Mesodermal cell (in vitro differentiated cells): ENCODE results near the gene CCNG2. TPM values are rescaled to one million over a fixed set of nuclear protein-coding genes. Genes with fewer than 3 reads are reported as not detected.

Source experiments
- H3K27ac ChIP-seq: 2 replicates; pipeline ENCODE4 v1.7.0; 2013; ENCODE audit warnings: mild to moderate bottlenecking, low read depth, low read length, moderate library complexity; ENCODE audit not compliant: severe bottlenecking
- H3K36me3 ChIP-seq: 2 replicates; pipeline ENCODE4 v1.7.1; 2013; ENCODE audit warnings: mild to moderate bottlenecking, low read length, moderate library complexity; ENCODE audit not compliant: control insufficient read depth, insufficient read depth
- H3K4me1 ChIP-seq: one replicate; pipeline ENCODE4 v1.7.1; 2013; ENCODE audit warnings: mild to moderate bottlenecking, low read length; ENCODE audit not compliant: insufficient read depth, control insufficient read depth, poor library complexity, severe bottlenecking
- H3K4me3 ChIP-seq: 2 replicates; pipeline ENCODE4 v1.7.0; 2013; ENCODE audit warnings: low read length, control low read depth, mild to moderate bottlenecking; ENCODE audit not compliant: insufficient read depth, poor library complexity, severe bottlenecking; ENCODE audit errors: extremely low read depth
- H3K9me3 ChIP-seq: 2 replicates; pipeline ENCODE4 v1.7.1; 2013; ENCODE audit warnings: mild to moderate bottlenecking, low read length, moderate library complexity; ENCODE audit not compliant: control insufficient read depth
- WGBS, 2 experiments: methylation state at CpG; one replicate each; pipeline ENCODE4 v1.1.5; 2013; ENCODE audit warnings: missing lambda C conversion rate in 2 of 2; ENCODE audit not compliant: insufficient coverage in 2 of 2; 5-methylcytosine and 5-hydroxymethylcytosine counted together
- polyA plus RNA-seq, 2 experiments: library from polyadenylated mRNA; stranded (reverse); fragments of 50-300 nt; gene quantifications; one replicate each; pipeline ENCODE4 v1.2.3, GENCODE V29; 2013

Gene CCNG2, protein sequence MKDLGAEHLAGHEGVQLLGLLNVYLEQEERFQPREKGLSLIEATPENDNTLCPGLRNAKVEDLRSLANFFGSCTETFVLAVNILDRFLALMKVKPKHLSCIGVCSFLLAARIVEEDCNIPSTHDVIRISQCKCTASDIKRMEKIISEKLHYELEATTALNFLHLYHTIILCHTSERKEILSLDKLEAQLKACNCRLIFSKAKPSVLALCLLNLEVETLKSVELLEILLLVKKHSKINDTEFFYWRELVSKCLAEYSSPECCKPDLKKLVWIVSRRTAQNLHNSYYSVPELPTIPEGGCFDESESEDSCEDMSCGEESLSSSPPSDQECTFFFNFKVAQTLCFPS
- 59.5 TPM for polyA plus RNA-seq (2013, experiment 1 of 2)
- 56.4 TPM for polyA plus RNA-seq (2013, experiment 2 of 2)

DNA sequence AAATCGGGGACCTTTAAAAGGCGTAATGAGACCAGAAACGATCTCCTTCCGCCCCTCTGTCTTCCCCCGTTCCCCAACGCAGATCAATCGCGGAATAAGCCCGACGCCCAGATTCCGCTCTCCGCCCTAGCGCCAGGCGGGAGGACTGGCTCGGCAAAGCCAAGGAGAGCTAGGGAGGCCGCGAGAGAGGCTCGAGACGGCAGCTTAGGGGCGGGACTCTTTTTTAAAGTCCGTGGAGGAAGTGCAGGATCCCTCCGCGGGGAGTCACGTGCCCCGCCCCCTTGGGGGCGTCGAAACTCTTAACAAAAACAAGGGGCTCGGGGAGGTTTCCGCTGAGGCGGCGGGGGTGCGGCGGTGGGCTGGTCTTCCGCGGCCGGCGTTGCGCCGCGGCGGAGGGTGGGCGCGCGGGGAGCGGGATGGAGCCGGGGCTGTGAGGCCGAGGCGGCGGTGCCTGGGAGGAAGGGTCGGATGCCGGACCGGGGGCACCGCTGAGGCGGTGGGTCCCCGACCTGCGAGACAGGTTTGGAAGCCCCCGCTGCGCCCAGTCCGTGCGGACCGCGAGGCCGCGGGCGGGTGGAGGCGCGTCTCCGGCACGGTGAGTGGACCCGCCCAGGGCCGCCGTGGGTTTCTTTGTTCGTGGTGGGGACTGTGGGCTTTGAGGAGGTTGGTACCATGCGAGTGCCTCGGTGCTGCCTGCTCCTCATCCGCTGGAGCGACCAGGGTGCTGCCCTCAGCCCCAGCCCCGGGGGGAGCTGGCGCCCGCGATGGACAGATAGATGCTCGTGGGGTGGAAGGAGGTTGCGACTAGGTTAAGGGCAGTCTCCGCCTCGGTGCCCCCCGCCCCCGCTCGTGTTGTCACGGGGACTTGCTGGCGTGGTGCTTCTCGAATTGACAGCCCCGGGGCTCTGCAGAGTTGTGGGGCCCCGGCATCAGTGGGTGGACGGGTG lies at the start of gene CCNG2:
CCNG2 (plus strand) TSS at position 296 of the 947 bp plus-strand sequence. CDS start 1,326 bp downstream, outside the sequence.
- H3K4me3 ChIP-seq: peak within 1 kb of the TSS; percentile 95
- 0 to 1% methylated on average over 73 to 76 of the region's 94 CpGs for WGBS, 2 experiments
- H3K36me3 ChIP-seq: peaks cover 38% of the 10 kb centered on the region
- H3K9me3 ChIP-seq: no peaks in the 10 kb centered on the region
- peak within 1 kb of the TSS; percentile 99 for H3K27ac ChIP-seq
- peaks cover 14% of the 10 kb centered on the region for H3K4me1 ChIP-seq

DNA sequence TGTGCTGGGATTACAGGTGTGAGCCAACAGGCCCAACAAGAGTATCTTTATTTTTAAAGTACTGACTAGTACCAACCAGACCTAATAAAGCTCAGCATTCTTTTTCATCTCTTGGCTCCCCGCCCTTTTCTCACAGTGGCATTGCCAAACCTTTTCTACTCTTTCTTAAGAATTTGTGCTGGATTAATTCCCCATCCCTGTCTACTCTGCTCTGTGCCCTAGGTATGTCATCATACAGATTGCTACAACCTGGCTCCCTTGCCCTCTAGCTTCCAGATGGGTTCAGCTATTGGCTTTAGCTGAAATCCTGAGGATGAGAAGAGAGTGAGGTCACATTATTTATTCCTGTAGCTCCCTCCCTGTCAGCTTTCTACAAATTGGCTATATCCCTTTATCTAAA lies 46.3 kb upstream of the CCNG2 start:
- Histone ChIP-seq H3K36me3 (no peaks in the 10 kb centered on the region), H3K4me1 (no peaks in the 10 kb centered on the region), H3K27ac (no peak overlapping the region), H3K9me3 (no peaks in the 10 kb centered on the region), H3K4me3 (no peak overlapping the region)
- WGBS, 2 experiments: 85 to 100% methylated on average over 1 of the region's 1 CpG

DNA sequence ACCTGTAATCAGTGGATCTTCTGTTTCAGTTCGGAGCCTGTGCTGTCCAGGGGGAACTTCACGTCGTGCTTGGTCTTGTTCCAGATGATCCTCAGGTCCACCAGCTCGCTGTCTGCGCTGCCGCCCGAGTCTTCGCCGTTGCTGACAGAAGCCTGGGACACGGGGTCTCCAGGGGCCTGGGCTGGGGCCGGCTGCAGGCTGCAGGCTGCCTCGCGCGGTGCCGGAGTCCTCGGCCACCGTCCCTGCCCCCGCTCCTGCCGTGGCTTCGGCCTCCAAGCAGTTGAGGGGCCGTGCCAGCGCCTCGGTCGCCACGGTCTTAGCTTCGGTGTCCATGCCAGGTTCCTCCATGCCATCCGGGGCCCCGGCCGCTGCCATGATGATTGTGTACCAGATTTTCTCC lies 43.9 kb upstream of the CCNG2 start:
- H3K4me1 ChIP-seq: no peaks in the 10 kb centered on the region
- no peak overlapping the region for H3K27ac ChIP-seq
- H3K36me3 ChIP-seq: no peaks in the 10 kb centered on the region
- WGBS, 2 experiments: 94 to 96% methylated on average over 19 to 25 of the region's 29 CpGs
- no peak overlapping the region for H3K4me3 ChIP-seq
- no peaks in the 10 kb centered on the region for H3K9me3 ChIP-seq

DNA sequence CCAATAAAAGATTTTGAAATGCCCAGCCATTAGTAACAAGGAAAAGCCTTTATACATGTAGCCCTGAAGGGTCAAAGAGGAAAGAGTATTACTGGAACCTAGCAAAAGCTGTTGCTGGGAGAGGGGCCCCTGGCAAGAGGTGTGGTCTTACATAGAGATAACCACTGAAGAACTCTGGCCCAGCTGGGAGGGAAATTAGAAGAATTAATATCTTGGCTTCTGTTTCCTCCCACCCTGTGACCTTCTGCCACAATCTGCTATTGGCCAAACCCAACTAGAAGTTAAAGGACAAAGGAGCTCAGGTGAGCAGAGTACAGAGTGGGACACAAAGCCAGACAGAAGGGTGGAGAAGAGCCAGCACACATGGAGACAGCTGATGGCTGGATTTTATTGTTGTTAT lies 39.3 kb upstream of the CCNG2 start:
- Histone ChIP-seq H3K4me3 (no peak overlapping the region), H3K27ac (no peak overlapping the region), H3K36me3 (no peaks in the 10 kb centered on the region), H3K4me1 (no peaks in the 10 kb centered on the region), H3K9me3 (no peaks in the 10 kb centered on the region)

DNA sequence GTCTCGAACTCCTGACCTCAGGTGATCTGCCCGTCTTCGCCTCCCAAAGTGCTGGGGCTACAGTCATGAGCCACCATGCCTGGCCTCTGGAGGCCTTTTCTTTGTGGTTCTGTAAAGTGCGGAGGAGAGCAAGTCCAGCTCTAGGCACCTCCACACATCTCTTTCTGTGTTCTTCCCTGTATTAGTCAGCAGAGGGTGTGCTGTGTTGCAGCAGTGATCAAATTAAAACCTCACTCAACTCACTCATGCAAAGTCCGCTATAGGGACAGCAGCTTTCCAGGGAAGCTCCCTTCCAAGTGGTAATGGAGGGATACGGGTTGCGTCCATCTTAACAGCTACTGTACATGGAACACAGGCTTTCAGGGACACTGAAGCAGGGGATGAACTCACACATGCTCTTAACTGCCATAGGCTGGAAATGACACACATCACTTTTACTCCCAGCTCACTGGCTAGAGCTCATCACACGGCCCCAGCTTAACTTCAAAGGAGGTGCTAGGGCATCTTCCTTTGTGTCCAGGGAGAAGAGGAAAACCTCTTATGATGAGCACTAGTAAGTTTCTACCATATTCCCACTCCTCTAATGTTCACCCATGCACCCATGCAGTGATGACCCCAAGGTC lies 36.0 kb upstream of the CCNG2 start:
- H3K36me3 ChIP-seq: no peaks in the 10 kb centered on the region
- no peak overlapping the region for H3K27ac ChIP-seq
- H3K4me3 ChIP-seq: no peak overlapping the region
- no peaks in the 10 kb centered on the region for H3K9me3 ChIP-seq
- 98 to 100% methylated on average over 6 of the region's 8 CpGs for WGBS, 2 experiments
- H3K4me1 ChIP-seq: no peaks in the 10 kb centered on the region

DNA sequence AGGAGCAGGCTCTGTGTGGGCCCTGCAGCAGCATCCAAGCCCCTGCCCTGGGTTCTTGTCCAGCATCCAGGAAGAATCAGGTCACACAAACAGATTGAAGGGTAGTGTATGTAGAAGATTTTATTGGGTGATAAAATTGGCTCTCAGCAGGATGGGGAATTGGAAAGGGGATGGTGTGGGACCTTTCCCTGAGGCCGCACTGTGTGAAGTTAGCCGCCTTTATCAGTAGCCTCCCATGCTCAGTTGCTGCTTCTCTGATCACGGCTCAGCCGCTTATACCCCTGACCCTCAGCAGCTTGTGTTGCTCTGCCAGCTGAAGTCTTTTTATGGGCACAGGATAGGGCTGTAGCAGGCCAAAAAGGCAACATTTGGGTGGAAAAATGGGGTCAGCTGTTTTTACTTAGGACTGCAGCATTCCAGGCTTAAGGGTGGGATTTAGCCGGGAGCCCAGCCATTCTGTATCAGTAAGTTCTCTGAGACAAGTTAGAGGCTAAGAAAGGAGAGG lies 35.2 kb upstream of the CCNG2 start:
- Histone ChIP-seq H3K4me3 (no peak overlapping the region), H3K9me3 (no peaks in the 10 kb centered on the region), H3K27ac (no peak overlapping the region), H3K36me3 (no peaks in the 10 kb centered on the region), H3K4me1 (no peaks in the 10 kb centered on the region)
- 90 to 100% methylated on average over 3 to 5 of the region's 5 CpGs for whole genome bisulfite sequencing, 2 experiments

DNA sequence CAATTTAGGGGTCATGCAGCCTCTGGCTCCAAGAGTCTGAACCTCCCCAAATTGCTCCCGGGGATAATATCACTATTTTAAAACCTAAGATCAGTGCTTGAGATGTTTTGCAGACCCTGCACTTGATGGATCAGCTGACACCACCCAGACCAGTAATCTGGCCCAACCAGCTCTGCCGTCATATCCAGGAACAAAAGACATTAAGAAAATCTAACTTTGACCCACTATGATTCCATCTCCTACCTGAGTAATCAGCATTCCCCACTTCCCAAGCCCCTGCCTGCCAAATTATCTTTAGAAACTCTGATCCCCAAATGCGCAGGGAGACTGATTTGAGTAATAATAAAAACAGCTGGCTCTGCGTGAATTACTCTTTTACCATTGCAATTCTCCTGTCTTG lies 34.4 kb upstream of the CCNG2 start:
- Histone ChIP-seq H3K4me3 (no peak overlapping the region), H3K27ac (no peak overlapping the region), H3K36me3 (no peaks in the 10 kb centered on the region), H3K4me1 (no peaks in the 10 kb centered on the region), H3K9me3 (no peaks in the 10 kb centered on the region)
- WGBS, 2 experiments: 79 to 86% methylated on average over 2 of the region's 4 CpGs

DNA sequence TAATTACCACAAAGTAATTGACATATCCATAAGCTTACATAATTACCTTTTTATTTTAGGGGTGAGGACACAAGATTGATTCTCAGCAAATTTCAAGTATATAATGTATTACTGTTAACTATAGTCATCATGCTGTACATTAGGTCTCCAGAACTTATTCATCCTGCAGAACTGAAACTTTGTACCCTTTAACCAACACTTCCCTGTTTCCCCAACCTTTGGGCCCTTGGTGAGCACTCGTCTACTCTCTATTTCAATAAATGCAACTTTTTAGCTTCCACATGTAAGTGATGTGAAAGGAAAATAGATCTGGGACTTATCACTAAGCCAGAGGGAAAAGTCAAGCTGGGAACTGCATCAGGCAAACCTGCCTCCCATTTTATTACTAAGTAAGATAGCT lies 33.6 kb upstream of the CCNG2 start:
- H3K4me1 ChIP-seq: no peaks in the 10 kb centered on the region
- H3K36me3 ChIP-seq: no peaks in the 10 kb centered on the region
- no CpG with 5 or more reads among the region's 1 CpG for WGBS, 2 experiments
- no peak overlapping the region for H3K4me3 ChIP-seq
- no peak overlapping the region for H3K27ac ChIP-seq
- H3K9me3 ChIP-seq: no peaks in the 10 kb centered on the region

DNA sequence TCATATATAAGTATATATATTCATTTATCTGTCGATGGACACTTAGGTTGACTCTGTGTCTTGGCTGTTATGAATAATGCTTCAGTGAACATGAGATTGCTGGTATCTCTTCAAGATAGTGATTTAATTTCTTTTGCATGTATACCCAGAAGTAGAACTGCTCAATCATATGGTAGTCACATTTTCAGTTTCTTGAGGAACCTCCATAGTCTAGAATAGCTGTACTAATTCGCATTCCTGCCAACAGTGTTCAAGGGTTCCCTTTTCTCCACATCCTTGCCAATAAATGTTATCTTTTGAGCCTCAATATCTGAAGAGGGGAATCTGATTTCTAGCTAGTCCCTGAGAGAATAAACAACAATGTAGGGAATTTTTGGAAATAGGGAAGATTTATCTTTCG lies 32.4 kb upstream of the CCNG2 start:
- Histone ChIP-seq H3K36me3 (no peaks in the 10 kb centered on the region), H3K27ac (no peak overlapping the region), H3K4me3 (no peak overlapping the region), H3K4me1 (no peaks in the 10 kb centered on the region), H3K9me3 (no peaks in the 10 kb centered on the region)
- WGBS, 2 experiments: 17 to 100% methylated on average over 1 of the region's 3 CpGs

DNA sequence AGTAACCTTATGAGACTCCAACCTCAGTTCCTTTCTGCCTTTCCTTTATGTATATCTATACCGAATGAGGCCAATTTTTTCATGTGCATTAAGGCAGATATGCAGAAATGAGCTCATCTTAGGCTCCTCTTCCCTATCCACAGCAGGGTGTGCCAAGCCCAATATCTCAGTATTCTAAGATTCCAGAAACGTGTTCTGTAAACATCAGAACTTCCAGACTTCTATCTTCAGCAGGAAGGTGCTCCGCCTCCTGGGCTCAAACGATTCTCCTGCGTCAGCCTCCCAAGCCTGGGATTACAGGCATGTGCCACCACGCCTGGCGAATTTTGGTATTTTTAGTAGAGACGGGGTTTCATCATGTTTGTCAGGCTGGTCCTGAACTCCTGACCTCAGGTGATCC lies 31.0 kb upstream of the CCNG2 start:
- 91 to 92% methylated on average over 5 to 7 of the region's 8 CpGs for WGBS, 2 experiments
- no peaks in the 10 kb centered on the region for H3K4me1 ChIP-seq
- no peaks in the 10 kb centered on the region for H3K9me3 ChIP-seq
- H3K27ac ChIP-seq: no peak overlapping the region
- no peak overlapping the region for H3K4me3 ChIP-seq
- no peaks in the 10 kb centered on the region for H3K36me3 ChIP-seq
